ENCODE measurements around the gene AKR1C8.
"Not testable (repeated sequence)": the region's sequence is repeated elsewhere in the genome, so short reads cannot be mapped to it uniquely, and the experiment has no call there.

AKR1C8 gene

DNA sequence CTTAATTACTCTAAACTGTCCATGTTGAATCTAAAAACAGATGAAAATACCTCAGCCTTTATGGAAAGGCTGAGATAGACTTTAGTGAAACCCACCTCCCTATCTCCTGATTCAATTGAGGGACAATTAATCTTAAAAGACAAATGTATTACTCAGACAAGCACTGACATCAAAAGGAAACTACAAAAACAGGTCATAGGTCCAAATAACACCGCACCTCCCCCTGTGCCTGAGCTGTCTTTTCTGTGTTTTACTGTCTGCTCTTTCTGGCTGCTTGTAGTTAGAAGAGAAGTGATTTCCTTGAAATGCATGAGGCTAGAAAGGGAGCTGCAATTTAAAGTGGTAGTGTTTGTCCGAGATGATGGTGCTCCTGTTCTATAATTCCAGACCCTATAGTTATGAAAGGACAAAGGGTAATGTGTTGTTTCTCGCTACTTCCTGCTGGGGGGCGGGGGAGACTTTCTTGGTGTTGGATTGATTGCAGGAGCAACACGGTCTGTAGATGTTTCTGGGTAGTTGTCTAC, 16.0 kb downstream of the AKR1C8 start:
- peak; percentile 0 to 28 for DNase-seq (ENCODE audit: low read depth in 2 of 2)

DNA sequence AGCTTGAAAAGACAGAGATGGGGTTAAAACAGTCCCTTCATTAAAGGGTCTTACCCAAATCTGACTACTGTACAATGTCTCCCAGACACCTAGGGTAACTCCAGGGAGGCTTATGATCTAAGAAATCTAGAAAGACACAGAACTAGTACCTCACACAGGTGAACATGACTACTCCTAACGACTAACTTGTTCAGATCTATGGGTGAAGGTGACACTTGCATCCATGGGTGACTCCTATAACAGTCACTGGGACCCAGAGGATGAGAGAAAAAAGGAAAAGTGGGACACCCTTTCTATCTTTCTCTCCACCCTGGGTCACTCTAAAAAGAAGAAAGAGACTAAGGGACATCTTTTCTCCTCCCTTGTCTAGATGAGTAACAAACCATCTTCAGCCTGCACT, 19.2 kb downstream of the AKR1C8 start:
- no peak for DNase-seq (ENCODE audit: low read depth in 2 of 2)

DNA sequence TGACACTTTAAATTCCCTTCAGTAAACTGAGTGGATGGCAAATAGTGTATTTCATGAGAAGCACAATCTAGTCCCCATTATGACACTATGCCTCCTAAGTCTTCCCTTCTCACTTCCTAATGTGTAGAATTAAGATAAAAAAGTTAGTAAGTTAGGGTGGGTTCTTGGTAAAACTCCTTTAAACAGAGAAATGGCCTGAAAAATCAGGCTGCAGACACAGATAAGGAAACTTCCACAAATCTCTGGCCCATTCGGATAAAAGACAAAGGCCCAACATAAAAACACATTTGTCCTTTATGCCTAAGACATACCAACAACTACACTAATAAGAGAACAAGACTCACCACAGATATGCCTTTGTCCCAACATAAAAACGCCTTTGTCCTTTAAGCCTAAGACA, 21.5 kb downstream of the AKR1C8 start:
- DNase-seq (ENCODE audit: low read depth in 2 of 2), result no peak

DNA sequence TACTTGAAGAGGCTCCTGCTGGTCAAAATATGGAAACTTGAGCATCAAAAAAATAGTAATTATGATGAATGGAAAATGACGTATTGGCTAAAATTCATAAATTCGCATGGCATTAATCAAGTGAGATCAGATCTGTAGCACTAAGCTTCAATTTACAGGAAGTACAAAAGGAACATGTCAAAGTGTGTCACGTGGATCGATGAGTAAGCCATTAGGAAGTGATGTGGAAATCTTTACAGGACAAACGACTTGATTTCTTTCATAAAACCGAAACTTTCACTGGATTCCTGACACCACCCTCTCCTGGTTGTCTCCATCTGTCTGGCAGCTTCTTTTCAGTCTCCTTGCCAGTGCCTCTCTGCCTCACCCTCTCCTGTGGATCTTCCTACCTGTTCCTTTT, 25.8 kb downstream of the AKR1C8 start:
- no peak for DNase-seq (ENCODE audit: low read depth in 2 of 2)

DNA sequence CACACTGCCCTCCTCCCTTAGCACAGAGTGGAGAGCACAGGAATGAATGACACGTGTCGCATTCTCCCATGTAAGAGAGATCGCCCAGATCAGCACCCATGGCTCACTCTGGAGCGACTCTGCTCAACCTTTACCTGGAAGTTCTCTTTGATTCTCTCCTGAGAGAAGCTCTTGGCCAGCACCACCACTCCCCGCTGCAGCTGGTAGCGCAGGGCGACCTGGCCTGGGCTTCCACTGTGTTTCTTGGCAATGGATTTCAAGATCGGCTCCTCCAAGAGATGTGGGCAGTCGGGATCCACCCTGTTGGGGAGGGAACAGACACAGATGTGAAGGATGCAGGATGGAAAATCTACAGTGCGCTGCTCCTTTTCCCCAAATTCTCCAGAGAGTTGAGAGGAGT, 27.4 kb downstream of the AKR1C8 start:
- DNase-seq (ENCODE audit: low read depth in 2 of 2), result no peak

DNA sequence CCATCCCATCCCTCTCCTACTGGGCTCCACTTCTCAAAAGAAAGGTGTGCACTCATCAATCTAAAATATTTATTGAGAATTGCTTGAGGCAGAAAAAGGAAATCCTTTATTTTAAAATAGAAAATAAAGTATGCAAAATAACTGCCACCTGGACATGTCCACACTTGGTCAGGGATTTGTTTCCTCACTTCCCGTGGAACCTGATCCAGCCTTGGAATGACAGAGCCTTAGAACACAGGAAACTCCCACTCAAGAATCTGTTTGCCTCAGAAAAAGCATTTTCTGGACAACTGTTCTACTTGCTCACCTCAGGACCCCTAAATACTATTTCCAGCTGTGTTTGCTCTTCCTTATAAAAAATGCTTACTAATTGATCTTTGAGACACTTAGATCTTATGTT, 29.0 kb downstream of the AKR1C8 start:
- DNase-seq (ENCODE audit: low read depth in 2 of 2), result no peak

DNA sequence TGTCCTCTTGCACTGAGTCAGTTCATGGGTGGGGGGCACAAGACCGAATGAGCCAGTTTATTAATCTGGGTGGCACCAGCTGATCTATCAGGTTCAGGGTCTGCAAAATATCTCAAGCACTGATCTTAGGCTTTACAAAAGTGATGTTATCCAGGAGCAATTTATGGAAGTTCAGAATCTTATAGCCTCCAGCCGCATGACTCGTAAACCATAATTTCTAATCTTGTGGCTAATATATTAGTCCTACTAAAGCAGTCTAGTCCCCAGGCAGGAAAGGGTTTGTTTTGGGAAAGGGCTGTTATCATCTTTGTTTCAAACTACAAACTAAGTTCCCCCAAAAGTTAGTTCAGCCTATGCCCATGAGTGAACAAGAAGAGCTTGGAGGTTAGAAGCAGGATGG, 33.9 kb downstream of the AKR1C8 start:
- no peak for DNase-seq (ENCODE audit: low read depth in 2 of 2)

DNA sequence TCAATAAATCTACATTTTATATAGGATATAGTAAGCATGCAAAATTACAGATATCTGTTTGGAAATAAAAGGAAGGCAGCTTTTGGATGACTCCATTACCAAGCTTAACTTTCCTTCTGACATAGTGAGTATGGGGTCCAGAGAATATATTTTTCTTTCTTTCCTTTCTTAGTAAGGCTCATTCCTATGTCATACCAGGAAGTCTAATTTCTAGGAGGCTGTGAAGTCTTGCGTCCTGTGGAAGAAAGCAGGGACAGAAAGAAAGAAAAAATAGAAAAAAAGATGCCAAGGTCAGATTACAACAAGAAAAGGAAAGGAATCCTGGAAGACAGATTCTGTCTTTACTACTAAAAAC, 36.3 kb downstream of the AKR1C8 start:
- DNase-seq (ENCODE audit: low read depth in 2 of 2), result no peak

DNA sequence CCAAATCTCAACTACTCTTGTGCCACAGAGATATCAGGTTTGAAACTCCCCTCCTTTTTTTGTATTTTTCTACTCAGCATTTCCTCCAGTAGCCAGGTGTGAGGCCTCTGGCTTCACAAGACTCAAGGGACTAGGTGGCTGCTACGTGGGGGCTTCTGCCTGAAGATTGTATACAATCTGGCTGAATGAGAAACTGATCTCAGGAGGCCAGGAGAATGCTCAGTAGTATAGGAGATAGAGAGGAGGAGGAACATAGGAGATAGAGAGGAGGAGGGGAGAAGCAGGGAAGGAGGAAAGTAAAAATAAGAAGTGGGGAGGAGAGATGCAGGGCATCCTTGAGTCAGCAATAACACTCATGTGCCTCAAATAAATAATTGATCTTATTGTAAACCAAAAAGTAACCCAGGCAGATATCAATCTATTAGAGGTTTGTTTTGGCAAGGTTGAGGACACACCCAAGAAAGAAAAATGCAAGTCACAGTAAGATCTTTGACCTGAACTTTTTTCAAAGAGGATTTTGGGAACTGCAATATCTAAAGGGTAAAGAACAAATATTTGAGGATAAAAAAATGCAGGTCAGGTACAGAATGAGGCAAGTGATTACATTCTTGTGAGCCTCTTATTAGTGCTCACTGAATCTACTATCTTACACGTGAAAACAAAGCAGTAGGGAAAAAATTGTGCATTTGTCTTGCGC, 36.8 kb downstream of the AKR1C8 start:
- DNase-seq (ENCODE audit: low read depth in 2 of 2), result no peak

DNA sequence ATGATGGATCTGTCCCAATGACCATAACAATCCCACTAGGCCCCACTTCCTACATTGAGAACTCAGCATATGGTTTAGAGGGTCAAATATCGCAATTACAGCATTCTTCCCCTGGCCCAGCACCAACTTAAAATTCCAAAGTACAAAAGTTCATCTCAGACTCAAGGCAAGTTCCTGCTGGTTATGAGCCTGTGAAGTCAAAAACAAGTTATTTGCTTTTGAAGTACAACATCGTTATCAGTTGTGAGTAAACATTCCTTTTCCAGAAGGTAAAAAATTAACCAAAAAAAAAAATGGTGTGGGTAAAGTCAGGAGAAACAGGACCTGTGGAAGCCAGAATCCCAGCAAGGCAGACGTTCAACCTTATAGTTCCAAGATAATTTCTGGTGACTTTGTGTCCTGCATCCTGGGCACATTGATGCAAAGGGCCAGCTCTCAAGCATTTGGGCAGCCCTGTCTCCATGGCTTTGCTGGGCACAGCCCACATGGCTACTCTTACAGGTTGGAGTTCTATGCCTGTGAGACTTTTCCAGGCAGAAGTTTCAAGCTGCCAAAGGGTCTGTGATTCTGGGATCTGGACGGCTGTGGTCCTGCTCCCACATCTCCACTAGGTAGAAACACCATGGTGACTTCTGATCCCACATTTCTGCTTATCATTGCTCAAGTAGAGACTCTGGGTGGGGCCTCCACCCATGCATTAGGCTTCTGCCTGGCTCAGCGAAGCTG, 37.5 kb downstream of the AKR1C8 start:
- no peak for DNase-seq (ENCODE audit: low read depth in 2 of 2)

DNA sequence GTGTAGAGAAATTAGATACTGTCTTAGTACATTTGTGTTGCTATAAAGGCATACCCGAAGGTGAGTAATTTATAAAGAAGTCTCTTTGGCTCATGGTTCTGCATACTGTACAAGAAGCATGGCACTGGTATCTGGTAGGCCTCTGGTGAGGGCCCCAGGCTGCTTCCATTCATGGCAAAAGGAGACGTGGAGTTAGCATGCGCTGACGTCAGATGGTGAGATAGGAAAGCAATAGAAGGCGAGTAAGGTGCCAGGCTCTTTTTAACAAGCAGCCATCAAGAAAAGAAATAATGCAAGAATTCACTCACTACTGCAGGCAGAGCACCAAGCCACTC, 38.1 kb downstream of the AKR1C8 start:
- no peak for DNase-seq (ENCODE audit: low read depth in 2 of 2)

DNA sequence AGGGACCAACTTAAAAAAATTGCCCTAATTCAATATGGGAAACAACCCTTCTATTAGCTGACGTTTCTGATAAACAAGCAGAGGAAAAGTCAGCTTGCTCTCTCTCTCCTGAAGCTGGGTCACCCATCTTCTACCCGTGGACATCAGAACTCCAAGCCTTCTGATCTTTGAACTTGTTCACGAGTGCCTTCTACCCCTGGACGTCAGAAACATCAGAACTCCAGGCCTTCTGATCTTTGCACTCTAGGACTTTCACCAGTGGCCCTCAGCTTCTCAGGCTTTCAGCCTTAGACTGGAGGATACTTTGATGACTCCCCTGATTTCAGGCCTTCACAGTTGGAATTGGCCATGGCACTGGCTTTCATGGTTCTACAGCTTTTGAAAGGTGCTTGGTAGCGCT, 41.8 kb downstream of the AKR1C8 start:
- DNase-seq (ENCODE audit: low read depth in 2 of 2), result no peak

DNA sequence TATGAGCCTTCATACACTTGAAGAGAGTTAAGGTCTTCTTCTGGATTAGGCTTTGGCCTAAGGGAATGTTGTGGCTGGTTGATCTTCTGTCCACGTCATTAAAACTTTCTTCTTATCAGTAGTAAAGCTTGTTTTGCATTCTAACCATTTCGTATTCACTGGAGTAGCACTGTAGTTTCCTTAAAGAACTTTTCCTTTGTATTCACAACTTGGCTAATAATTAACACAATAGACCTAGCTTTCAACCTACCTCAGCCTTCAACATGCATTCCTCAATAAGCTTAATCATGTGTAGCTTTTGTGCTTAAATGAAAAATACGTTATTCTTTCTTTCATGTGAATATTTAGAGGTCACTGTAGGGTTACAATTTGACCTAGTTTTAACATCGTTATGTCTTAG, 42.8 kb downstream of the AKR1C8 start:
- no peak for DNase-seq (ENCODE audit: low read depth in 2 of 2)

DNA sequence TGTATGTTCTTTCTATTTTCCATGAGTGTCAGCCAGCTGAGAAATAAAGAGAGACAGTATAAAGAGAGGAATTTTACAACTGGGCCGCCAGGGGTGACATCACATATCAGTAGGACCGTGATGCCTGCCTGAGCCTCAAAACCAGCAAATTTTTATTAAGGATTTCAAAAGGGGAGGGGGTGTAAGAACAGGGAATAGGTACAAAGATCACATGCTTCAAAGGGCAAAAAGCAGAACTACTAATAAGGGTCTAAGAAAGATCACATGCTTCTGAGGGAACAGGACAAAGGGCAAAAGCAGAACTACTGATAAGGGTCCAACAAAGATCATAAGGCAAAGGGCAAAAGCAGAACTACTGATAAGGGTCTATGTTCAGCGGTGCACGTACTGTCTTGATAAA, 47.3 kb downstream of the AKR1C8 start:
- DNase-seq (ENCODE audit: low read depth in 2 of 2), result not testable (repeated sequence)

DNA sequence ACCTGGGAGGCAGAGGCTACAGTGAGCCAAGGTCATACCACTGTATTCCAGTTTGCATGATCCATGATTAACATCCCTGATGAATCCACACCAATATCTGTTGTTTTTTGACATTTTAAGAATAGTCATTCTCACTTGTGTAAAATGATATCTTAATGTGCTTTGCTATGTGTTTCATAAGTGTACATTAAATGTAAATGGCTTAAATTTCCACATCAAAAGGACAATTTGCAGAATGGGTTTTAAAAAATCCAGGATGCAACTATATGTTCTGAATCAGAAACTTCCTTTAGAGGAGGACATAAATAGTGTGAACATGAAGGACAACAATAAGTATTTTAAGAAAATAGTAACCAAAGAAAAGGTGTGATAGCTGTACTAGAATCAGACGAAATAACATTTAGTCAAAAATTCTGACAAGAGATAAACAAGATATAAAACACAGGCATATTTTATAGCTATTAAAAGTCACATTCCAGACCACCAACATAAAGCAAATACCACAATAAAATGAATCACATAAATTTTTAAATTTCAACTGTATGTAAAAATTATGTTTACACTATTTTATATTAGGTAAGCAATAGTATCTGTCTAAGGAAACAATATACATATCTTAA, 48.4 kb downstream of the AKR1C8 start:
- DNase-seq (ENCODE audit: low read depth in 2 of 2), result no peak

DNA sequence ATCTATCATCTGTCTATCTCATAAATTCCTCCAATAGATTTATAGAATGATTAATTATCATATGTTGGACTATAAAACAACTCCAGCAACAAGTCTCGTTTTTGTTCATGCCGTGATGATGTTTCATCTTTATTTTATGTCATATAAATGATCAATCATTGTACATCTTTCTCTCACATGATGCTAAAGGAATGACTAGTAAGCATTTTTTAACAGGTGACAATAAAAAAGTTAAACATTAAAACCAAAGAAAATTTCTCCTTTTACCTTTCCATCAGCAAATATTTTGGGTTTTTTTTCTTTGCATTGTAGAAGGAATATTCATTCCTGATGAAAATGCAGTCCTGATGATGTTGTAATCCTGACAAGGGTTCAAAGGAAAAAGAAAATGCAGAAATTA, 49.4 kb downstream of the AKR1C8 start:
- DNase-seq (ENCODE audit: low read depth in 2 of 2), result no peak

DNA sequence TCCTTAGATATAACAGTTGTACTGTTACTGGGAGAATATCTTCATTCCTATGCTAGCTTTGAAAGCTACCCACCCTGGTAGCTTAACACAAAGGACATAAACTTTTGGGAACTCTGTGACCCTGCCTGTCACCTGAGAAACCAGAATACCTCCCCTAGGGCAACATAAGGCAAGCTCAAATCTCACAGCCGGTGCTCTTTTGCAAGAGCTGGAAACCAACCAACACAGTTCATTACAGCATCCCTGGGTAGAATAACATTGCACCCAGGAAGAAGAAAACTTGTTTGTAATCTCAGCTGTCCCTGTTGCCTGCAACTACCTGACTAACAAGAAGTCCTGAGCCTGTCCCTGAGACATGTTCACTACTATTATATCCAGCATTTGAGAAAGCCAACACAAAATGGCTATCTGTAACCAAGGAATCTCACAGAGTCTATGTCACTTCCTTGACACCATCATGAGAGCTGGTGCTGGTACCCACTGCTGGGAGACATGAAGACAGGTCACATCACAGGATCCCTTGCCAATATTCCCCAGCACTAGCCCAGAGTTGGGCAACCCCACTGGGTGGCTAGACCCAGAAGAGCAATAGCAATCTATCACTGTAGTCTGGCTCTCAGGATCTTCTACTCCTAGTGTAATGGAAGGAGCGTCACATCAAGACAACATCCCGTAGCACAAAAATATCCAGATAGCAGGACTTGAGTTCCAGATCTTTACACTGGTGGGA, 59.5 kb downstream of the AKR1C8 start:
- no peak for DNase-seq (ENCODE audit: low read depth in 2 of 2)

DNA sequence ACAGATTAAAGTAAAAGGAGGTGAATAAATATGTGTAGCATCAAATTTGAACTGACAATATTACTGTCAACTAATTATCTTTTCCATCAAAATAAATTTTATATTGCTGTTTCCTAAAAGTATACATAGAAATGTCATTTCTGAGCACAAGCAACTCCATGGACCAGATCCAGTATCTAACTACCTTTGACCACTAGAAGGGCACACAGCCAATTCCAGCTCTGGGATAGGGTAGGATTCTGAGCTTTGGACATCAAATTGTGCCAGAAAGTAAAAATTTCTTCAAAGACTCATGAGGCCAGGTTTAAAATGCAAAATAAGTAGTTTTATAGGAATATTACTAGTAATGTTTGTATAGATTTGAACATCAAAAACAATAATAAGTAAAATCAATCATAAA, 61.1 kb downstream of the AKR1C8 start:
- no peak for DNase-seq (ENCODE audit: low read depth in 2 of 2)

DNA sequence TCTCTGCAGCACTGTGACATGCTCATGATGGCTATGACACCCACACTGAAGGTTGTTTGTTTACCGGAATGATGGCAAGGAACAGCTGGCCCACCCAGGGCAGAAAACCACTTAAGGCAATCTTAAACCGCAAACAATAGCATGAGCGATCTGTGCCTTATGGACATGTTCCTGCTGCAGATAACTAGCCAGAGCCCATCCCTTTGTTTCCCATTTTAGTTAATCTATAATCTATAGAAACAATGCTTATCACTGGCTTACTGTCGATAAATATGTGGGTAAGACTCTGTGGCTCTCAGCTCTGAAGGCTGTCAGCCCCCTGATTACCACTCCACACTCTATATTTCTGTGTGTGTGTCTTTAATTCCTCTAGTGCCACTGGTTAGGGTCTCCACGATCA, 65.0 kb downstream of the AKR1C8 start:
- not testable (repeated sequence) for DNase-seq (ENCODE audit: low read depth in 2 of 2)

DNA sequence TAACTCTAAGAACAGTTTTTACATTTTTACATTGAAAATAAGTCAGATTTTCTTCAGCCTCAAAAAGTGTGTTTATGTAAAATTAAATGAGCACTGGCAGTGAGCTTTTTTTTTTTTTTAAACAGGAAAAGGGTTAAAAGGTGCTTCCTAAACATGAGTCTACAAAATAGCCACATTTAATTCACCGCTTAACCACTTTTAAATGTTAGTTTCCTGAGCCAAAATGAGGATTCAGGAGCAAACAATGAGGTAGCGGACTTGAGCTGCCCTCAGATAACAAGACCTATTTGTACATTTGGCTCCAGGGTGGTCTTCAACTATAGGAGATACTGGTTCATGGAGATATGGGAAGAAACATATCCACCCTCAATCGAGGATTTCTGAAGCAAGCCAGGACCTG, 67.9 kb downstream of the AKR1C8 start:
- no peak for DNase-seq (ENCODE audit: low read depth in 2 of 2)

DNA sequence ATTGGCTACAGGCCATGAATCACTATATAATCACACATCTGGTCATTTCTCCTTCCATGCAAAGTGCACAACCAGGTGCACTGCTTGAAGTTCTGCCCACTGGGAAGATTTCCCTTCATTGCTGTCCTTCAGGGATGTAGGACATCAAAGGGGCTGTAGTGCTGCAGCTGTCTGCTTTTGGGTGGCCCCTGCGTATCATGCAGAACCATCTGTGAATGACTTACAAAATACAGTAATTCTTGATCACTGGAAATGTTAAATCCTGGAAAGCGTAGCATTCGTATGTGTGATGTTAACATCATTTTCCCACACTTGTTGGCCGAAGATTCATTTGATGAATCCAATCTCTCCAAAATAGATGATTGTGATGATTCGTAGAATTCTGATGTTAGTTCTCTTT, 68.3 kb downstream of the AKR1C8 start:
- DNase-seq (ENCODE audit: low read depth in 2 of 2), result no peak

DNA sequence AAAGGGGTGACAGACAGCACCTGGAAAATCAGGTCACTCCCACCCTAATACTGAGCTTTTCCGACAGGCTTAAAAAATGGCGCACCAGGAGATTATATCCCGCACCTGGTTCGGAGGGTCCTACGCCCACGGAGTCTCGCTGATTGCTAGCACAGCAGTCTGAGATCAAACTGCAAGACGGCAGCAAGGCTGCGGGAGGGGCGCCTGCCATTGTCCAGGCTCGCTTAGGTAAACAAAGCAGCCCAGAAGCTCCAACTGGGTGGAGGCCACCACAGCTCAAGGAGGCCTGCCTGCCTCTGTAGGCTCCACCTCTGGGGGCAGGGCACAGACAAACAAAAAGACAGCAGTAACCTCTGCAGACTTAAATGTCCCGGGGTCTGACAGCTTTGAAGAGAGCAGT, 75.1 kb downstream of the AKR1C8 start:
- DNase-seq (ENCODE audit: low read depth in 2 of 2), result not testable (repeated sequence)

Measured in stimulated activated CD4-positive, alpha-beta T cell treated with anti-CD3 and anti-CD28 coated beads, Interleukin-15, amount 100 ng/mL, for 48 hours (primary cell).